HepG2 (cell line): ENCODE results near the gene IHH. TPM values are rescaled to one million over a fixed set of nuclear protein-coding genes. Genes with fewer than 3 reads are reported as not detected.
A peak's percentile ranks its signal among the peaks of the same experiment; 100 is the strongest.

Experiments
- CBX2 ChIP-seq, 2 experiments: fragments of 200-600 bp in 1 of 2; sonication (generic); formaldehyde crosslinking in 1 of 2; IDR thresholded peaks; 2 replicates each; pipeline versions ENCODE4 v1.7.0 to v1.8.1; 2018 to 2022; ENCODE audit warnings: low read depth in 2 of 2, low read length in 1 of 2, mild to moderate bottlenecking in 1 of 2, missing genetic modification reagents in 1 of 2
- CHCHD3 ChIP-seq: sonication (generic); formaldehyde crosslinking; IDR thresholded peaks from 2 replicates; pipeline ENCODE4 v1.8.0; 2022; ENCODE audit warnings: mild to moderate bottlenecking, missing genetic modification reagents, moderate library complexity
- ELF4 ChIP-seq: sonication (generic); formaldehyde crosslinking; IDR thresholded peaks from 2 replicates; pipeline ENCODE4 v1.5.0; 2020; ENCODE audit warnings: missing genetic modification reagents, mild to moderate bottlenecking, moderate library complexity, borderline replicate concordance
- FLYWCH1 ChIP-seq: sonication (generic); formaldehyde crosslinking; IDR thresholded peaks from 2 replicates; pipeline ENCODE4 v1.8.1; 2023; ENCODE audit warnings: mild to moderate bottlenecking, missing genetic modification reagents
- FOXM1 ChIP-seq: sonication (generic); formaldehyde crosslinking; IDR thresholded peaks from 2 replicates; pipeline ENCODE4 v1.5.0; 2020; ENCODE audit warnings: missing genetic modification reagents
- GATAD2A ChIP-seq: IDR thresholded peaks from 2 replicates; pipeline ENCODE4 v1.6.1; 2016
- GZF1 ChIP-seq: sonication (generic); formaldehyde crosslinking; IDR thresholded peaks from 2 replicates; pipeline ENCODE4 v1.5.1; 2020; ENCODE audit warnings: mild to moderate bottlenecking, missing genetic modification reagents
- HMG20B ChIP-seq: conservative IDR thresholded peaks from 2 replicates; pipeline ENCODE4 v1.6.1; 2016; ENCODE audit warnings: missing genetic modification reagents, missing compliant biosample characterization
- HNRNPLL ChIP-seq: fragments of 200-400 bp; formaldehyde crosslinking; IDR thresholded peaks from 2 replicates; pipeline ENCODE4 v1.6.1; 2017; ENCODE audit warnings: mild to moderate bottlenecking, low read depth, low read length; ENCODE audit not compliant: poor library complexity, severe bottlenecking
- MED8 ChIP-seq: sonication (generic); formaldehyde crosslinking; IDR thresholded peaks from 2 replicates; pipeline ENCODE4 v1.8.1; 2023; ENCODE audit warnings: mild to moderate bottlenecking, missing genetic modification reagents; ENCODE audit not compliant: insufficient replicate concordance
- NR2C2 ChIP-seq: sonication (generic); formaldehyde crosslinking; IDR thresholded peaks from 2 replicates; pipeline ENCODE4 v1.4.0; 2020; ENCODE audit warnings: missing genetic modification reagents, mild to moderate bottlenecking, moderate library complexity, borderline replicate concordance
- PCBP2 ChIP-seq: fragments of 200-400 bp; formaldehyde crosslinking; optimal IDR thresholded peaks from 2 replicates; pipeline ENCODE3; 2018; ENCODE audit warnings: low read length, low read depth; ENCODE audit not compliant: poor library complexity, severe bottlenecking
- SIN3B ChIP-seq: fragments of 150-350 bp; IDR thresholded peaks from 2 replicates; pipeline ENCODE4 v1.6.1; 2014; ENCODE audit warnings: low read length
- SMAD3 ChIP-seq: sonication (generic); formaldehyde crosslinking; IDR thresholded peaks from 2 replicates; pipeline ENCODE4 v1.4.0; 2020; ENCODE audit warnings: missing genetic modification reagents
- ZNF138 ChIP-seq: sonication (generic); formaldehyde crosslinking; IDR thresholded peaks from 2 replicates; pipeline ENCODE4 v1.5.0; 2020; ENCODE audit warnings: mild to moderate bottlenecking, low read depth, missing genetic modification reagents
- ZNF350 ChIP-seq: sonication (generic); formaldehyde crosslinking; IDR thresholded peaks from 2 replicates; pipeline ENCODE4 v1.4.0; 2020; ENCODE audit warnings: mild to moderate bottlenecking, low read depth, missing genetic modification reagents, borderline replicate concordance
- ZNF589 ChIP-seq: sonication (generic); formaldehyde crosslinking; conservative IDR thresholded peaks from 2 replicates; pipeline ENCODE4 v1.8.0; 2022; ENCODE audit warnings: mild to moderate bottlenecking, moderate library complexity, missing genetic modification reagents
- ZNF747 ChIP-seq: sonication (generic); formaldehyde crosslinking; IDR thresholded peaks from 2 replicates; pipeline ENCODE4 v1.8.1; 2023; ENCODE audit warnings: missing genetic modification reagents, mild to moderate bottlenecking, borderline replicate concordance
- ZNF761 ChIP-seq: sonication (generic); formaldehyde crosslinking; conservative IDR thresholded peaks from 2 replicates; pipeline ENCODE4 v1.4.0; 2020; ENCODE audit warnings: mild to moderate bottlenecking, missing genetic modification reagents
- ZSCAN12 ChIP-seq: sonication (generic); formaldehyde crosslinking; IDR thresholded peaks from 2 replicates; pipeline ENCODE4 v1.9.0; 2021; ENCODE audit warnings: mild to moderate bottlenecking, missing genetic modification reagents
- ZSCAN9 ChIP-seq: IDR thresholded peaks from 2 replicates; pipeline ENCODE4 v1.6.1; 2016; ENCODE audit warnings: borderline replicate concordance
- polyA plus RNA-seq, 8 experiments: library from polyadenylated mRNA; depleted of rRNA in 3 of 8; stranded (reverse) in 7 of 8; unstranded in 1 of 8; fragments of >200 nt; fragmentation: Illumina TruSeq in 4 of 8; extraction: Trizol in 4 of 8; gene quantifications; 2 replicates each; pipeline versions ENCODE4 v1.2.1 to v1.2.3, GENCODE V29; 2011 to 2016; ENCODE audit warnings: low read depth in 4 of 8, missing spikeins in 1 of 8, mixed read lengths in 1 of 8; ENCODE audit not compliant: insufficient read depth in 1 of 8
- total RNA-seq, 5 experiments: library from RNA; depleted of rRNA; stranded (reverse); fragments of >200 nt; fragmentation: Illumina TruSeq; extraction: Trizol; gene quantifications; 2 replicates each; pipeline ENCODE4 v1.2.3, GENCODE V29; 2016; ENCODE audit warnings: low read depth in 1 of 5
- TF ChIP-seq, protein P1 (sequence below): sonication (generic); formaldehyde crosslinking; conservative IDR thresholded peaks from 2 replicates; pipeline ENCODE4 v1.8.0; 2022; ENCODE audit warnings: low read depth, missing genetic modification reagents
- TF ChIP-seq, protein P2 (sequence below): sonication (generic); formaldehyde crosslinking; IDR thresholded peaks from 2 replicates; pipeline ENCODE4 v1.5.0; 2020; ENCODE audit warnings: missing genetic modification reagents
- TF ChIP-seq, protein P3 (sequence below): sonication (generic); formaldehyde crosslinking; IDR thresholded peaks from 2 replicates; pipeline ENCODE4 v1.4.0; 2020; ENCODE audit warnings: missing genetic modification reagents, borderline replicate concordance

Gene IHH
- total and polyA plus RNA-seq, 2 of the 13 experiments (the other 11 are each of a cell fraction or from before 2014, with no cell fraction given) = 0.42 TPM; not detected in 1

GRCh38 chr2:219071131-219071816 is 10.6 kb upstream of the IHH start (continued):
- TF ChIP-seq, protein P1, sequence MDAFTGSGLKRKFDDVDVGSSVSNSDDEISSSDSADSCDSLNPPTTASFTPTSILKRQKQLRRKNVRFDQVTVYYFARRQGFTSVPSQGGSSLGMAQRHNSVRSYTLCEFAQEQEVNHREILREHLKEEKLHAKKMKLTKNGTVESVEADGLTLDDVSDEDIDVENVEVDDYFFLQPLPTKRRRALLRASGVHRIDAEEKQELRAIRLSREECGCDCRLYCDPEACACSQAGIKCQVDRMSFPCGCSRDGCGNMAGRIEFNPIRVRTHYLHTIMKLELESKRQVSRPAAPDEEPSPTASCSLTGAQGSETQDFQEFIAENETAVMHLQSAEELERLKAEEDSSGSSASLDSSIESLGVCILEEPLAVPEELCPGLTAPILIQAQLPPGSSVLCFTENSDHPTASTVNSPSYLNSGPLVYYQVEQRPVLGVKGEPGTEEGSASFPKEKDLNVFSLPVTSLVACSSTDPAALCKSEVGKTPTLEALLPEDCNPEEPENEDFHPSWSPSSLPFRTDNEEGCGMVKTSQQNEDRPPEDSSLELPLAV (CRISPR knock-in tag) = no peak
- TF ChIP-seq NR2C2 = peak; percentile 79
- no peak for TF ChIP-seq ZNF138
- peak; percentile 80; the same call in 1 of the 2 replicates for TF ChIP-seq ZNF350 (CRISPR knock-in tag)
- no peak for TF ChIP-seq FLYWCH1 (CRISPR knock-in tag)
- no peak for TF ChIP-seq SIN3B
- TF ChIP-seq ELF4 (CRISPR knock-in tag) = no peak
- no peak for TF ChIP-seq FOXM1
- TF ChIP-seq HNRNPLL = no peak
- TF ChIP-seq HMG20B (CRISPR knock-in tag) = peak; percentile 74
- no peak for TF ChIP-seq ZNF747 (CRISPR knock-in tag)
- TF ChIP-seq, protein P2, sequence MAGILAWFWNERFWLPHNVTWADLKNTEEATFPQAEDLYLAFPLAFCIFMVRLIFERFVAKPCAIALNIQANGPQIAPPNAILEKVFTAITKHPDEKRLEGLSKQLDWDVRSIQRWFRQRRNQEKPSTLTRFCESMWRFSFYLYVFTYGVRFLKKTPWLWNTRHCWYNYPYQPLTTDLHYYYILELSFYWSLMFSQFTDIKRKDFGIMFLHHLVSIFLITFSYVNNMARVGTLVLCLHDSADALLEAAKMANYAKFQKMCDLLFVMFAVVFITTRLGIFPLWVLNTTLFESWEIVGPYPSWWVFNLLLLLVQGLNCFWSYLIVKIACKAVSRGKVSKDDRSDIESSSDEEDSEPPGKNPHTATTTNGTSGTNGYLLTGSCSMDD = no peak
- TF ChIP-seq GATAD2A (CRISPR knock-in tag) = peak; percentile 92
- TF ChIP-seq, protein P3, sequence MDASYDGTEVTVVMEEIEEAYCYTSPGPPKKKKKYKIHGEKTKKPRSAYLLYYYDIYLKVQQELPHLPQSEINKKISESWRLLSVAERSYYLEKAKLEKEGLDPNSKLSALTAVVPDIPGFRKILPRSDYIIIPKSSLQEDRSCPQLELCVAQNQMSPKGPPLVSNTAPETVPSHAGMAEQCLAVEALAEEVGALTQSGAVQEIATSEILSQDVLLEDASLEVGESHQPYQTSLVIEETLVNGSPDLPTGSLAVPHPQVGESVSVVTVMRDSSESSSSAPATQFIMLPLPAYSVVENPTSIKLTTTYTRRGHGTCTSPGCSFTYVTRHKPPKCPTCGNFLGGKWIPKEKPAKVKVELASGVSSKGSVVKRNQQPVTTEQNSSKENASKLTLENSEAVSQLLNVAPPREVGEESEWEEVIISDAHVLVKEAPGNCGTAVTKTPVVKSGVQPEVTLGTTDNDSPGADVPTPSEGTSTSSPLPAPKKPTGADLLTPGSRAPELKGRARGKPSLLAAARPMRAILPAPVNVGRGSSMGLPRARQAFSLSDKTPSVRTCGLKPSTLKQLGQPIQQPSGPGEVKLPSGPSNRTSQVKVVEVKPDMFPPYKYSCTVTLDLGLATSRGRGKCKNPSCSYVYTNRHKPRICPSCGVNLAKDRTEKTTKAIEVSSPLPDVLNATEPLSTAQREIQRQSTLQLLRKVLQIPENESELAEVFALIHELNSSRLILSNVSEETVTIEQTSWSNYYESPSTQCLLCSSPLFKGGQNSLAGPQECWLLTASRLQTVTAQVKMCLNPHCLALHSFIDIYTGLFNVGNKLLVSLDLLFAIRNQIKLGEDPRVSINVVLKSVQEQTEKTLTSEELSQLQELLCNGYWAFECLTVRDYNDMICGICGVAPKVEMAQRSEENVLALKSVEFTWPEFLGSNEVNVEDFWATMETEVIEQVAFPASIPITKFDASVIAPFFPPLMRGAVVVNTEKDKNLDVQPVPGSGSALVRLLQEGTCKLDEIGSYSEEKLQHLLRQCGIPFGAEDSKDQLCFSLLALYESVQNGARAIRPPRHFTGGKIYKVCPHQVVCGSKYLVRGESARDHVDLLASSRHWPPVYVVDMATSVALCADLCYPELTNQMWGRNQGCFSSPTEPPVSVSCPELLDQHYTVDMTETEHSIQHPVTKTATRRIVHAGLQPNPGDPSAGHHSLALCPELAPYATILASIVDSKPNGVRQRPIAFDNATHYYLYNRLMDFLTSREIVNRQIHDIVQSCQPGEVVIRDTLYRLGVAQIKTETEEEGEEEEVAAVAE (CRISPR knock-in tag) = peak; percentile 66; the same call in 1 of the 2 replicates
- no peak for TF ChIP-seq GZF1 (CRISPR knock-in tag)
- TF ChIP-seq ZNF589 (CRISPR knock-in tag) = no peak
- TF ChIP-seq CHCHD3 (CRISPR knock-in tag) = no peak
- peak; percentile 65; the same call in 1 of the 2 replicates for TF ChIP-seq SMAD3
- TF ChIP-seq ZSCAN12 (CRISPR knock-in tag) = no peak
- TF ChIP-seq ZNF761 (CRISPR knock-in tag) = no peak
- TF ChIP-seq MED8 (CRISPR knock-in tag) = peak; percentile 21
- 0 out of 2 replicates have a peak, but pooled peaks have one; percentile 33 for TF ChIP-seq ZSCAN9 (CRISPR knock-in tag)
- no peak for TF ChIP-seq PCBP2
- no peak for TF ChIP-seq CBX2 (IDR thresholded peaks at IDR 0.05; ENCODE audit: low read depth, low read length)
- no peak for TF ChIP-seq CBX2 (CRISPR knock-in tag; IDR thresholded peaks at IDR 0.05; ENCODE audit: low read depth)
